ENCODE results near the gene CAMKK1. TPM values are rescaled to one million over a fixed set of nuclear protein-coding genes. Genes with fewer than 3 reads are reported as not detected.

Gene CAMKK1
- total and polyA plus RNA-seq, 2 of the 4 experiments (the other 2 are of a cell fraction): 4.1 to 8.2 TPM

- CTCF ChIA-PET: interaction anchor here (0.6 kb wide), 1 partner anchor 30 kb away, joined by 5 read pairs; no protein-coding TSS in a partner anchor
- dilution Hi-C loops (cut with HindIII; ENCODE audit: low sequenced_read_pairs, unreplicated experiment): no loop called here
- peaks cover 29% of the 10 kb centered on the region for H3K4me1 ChIP-seq (ENCODE audit: control insufficient read depth, insufficient read depth, low read length)
- no peak overlapping the region for H3K9ac ChIP-seq (ENCODE audit: low read depth, low read length)
- no peaks in the 10 kb centered on the region for H3K27me3 ChIP-seq (ENCODE audit: control insufficient read depth, insufficient read depth, low read length)
- in situ Hi-C loops (cut with MboI; ENCODE audit: low sequenced_read_pairs): no loop called here
- POLR2A ChIA-PET (ENCODE audit: unreplicated experiment): interaction anchor here (0.5 kb wide), 1 partner anchor 8 kb away, joined by 3 read pairs; no protein-coding TSS in a partner anchor
- no peaks in the 10 kb centered on the region for H3K9me3 ChIP-seq (ENCODE audit: control insufficient read depth, insufficient read depth, low read length)
- ATAC-seq (ENCODE audit: low read depth) (no peak), DNase-seq (no peak)
- H3K36me3 ChIP-seq (ENCODE audit: control insufficient read depth, insufficient read depth, low read length): no peaks in the 10 kb centered on the region
- TF ChIP-seq NFE2L2 (IDR thresholded peaks at IDR 0.05; ENCODE audit: low read depth, low read length) (no peak), RFX5 (IDR thresholded peaks at IDR 0.05; ENCODE audit: low read depth, low read length) (no peak), CEBPB (IDR thresholded peaks at IDR 0.05; ENCODE audit: low read depth, low read length) (no peak), BHLHE40 (IDR thresholded peaks at IDR 0.05; ENCODE audit: low read depth, low read length) (no peak), USF2 (IDR thresholded peaks at IDR 0.05; ENCODE audit: low read depth, low read length) (no peak), MXI1 (IDR thresholded peaks at IDR 0.05; ENCODE audit: borderline replicate concordance, low read depth, low read length) (no peak), CTCF (conservative IDR thresholded peaks at IDR 0.05; ENCODE audit: low read depth, low read length) (no peak), SMC3 (IDR thresholded peaks at IDR 0.05; ENCODE audit: low read depth, low read length) (no peak), POLR2A (IDR thresholded peaks at IDR 0.05; ENCODE audit: low read depth, low read length) (no peak), RCOR1 (IDR thresholded peaks at IDR 0.05; ENCODE audit: insufficient replicate concordance, low read length) (no peak)
- TF ChIP-seq, protein P1, sequence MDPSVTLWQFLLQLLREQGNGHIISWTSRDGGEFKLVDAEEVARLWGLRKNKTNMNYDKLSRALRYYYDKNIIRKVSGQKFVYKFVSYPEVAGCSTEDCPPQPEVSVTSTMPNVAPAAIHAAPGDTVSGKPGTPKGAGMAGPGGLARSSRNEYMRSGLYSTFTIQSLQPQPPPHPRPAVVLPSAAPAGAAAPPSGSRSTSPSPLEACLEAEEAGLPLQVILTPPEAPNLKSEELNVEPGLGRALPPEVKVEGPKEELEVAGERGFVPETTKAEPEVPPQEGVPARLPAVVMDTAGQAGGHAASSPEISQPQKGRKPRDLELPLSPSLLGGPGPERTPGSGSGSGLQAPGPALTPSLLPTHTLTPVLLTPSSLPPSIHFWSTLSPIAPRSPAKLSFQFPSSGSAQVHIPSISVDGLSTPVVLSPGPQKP (IDR thresholded peaks at IDR 0.05; ENCODE audit: borderline replicate concordance, low read depth, low read length): no peak
- BruUV-seq (replicated peaks): no TSS peak
- H3K4ac ChIP-seq (ENCODE audit: low read depth, low read length): no peak overlapping the region
- H4K91ac ChIP-seq (ENCODE audit: insufficient read depth, low read depth, low read length): no peak overlapping the region
- no peak overlapping the region for H2AFZ ChIP-seq (replicated peaks; ENCODE audit: low read length, poor library complexity)
- 94% methylated on average over 2 of the region's 5 CpGs; no CpG with 5 or more reads in 1 of the 2 experiments for WGBS, 2 experiments (ENCODE audit: extremely low coverage in 2 of 2, insufficient read length in 1 of 2)
- no peak overlapping the region for H2BK5ac ChIP-seq (ENCODE audit: low read depth, low read length, poor library complexity, severe bottlenecking)
- no peak overlapping the region for H3K4me3 ChIP-seq (ENCODE audit: insufficient read depth, low read depth, low read length)
- no peak overlapping the region for H2BK20ac ChIP-seq (ENCODE audit: low read depth, low read length)
- peaks cover 6% of the 10 kb centered on the region; the same call in 1 of the 2 replicates for H4K20me1 ChIP-seq (ENCODE audit: insufficient read depth, low read length)
- peaks cover 29% of the 10 kb centered on the region for H3K9me1 ChIP-seq (ENCODE audit: insufficient read depth, low read length)
- intact Hi-C loops (cut with micrococcal nuclease): no loop called here
- H2BK120ac ChIP-seq (ENCODE audit: low read depth, low read length): no peak overlapping the region
- H3K4me2 ChIP-seq (ENCODE audit: low read depth, low read length): no peak overlapping the region
- H3K18ac ChIP-seq (ENCODE audit: low read depth, low read length): no peak overlapping the region
- no peak overlapping the region for H4K5ac ChIP-seq (ENCODE audit: low read depth, low read length)
- H2AK9ac ChIP-seq (replicated peaks; ENCODE audit: low read depth, low read length, poor library complexity): peak overlapping the region; percentile 29
- H3K27ac ChIP-seq (ENCODE audit: insufficient read depth, low read length): no peak overlapping the region
- no peak overlapping the region for H3K56ac ChIP-seq (ENCODE audit: extremely low read depth, insufficient read depth, low read length)
- H4K8ac ChIP-seq (ENCODE audit: low read depth in 2 of 2, low read length in 2 of 2): no peak overlapping the region; a peak in 1 of 4 replicates
- H2AK5ac ChIP-seq (ENCODE audit: low read depth, low read length): peak overlapping the region; percentile 15; the same call in 1 of the 2 replicates
- no peak overlapping the region for H3K23ac ChIP-seq (ENCODE audit: low read depth, low read length)
- H3K14ac ChIP-seq (replicated peaks; ENCODE audit: low read depth, low read length): no peak overlapping the region
- H3K79me1 ChIP-seq (ENCODE audit: low read depth in 1 of 2, low read length in 2 of 2): peaks cover 7 to 29% of the 10 kb centered on the region in 2 experiments; a peak in 3 of 4 replicates
- H2BK15ac ChIP-seq (ENCODE audit: low read depth, low read length): no peak overlapping the region
Measured at GRCh38 chr17:3894188-3894587, 1.3 kb upstream of the CAMKK1 start.
